Activated CD4-positive, alpha-beta memory T cell treated with anti-CD3 and anti-CD28 coated beads for 36 hours (primary cell): ENCODE results near the gene CEP131. TPM values are rescaled to one million over a fixed set of nuclear protein-coding genes. Genes with fewer than 3 reads are reported as not detected.

ENCODE experiments used
- CTCF ChIA-PET: fragments of 350-600 bp; sonication (Branson Sonifier 250); formaldehyde crosslinking; loops from one replicate; lab custom pipeline; 2021; ENCODE audit warnings: antibody characterized with exemption, inconsistent platforms; lab: Charles Lee
- POLR2A ChIA-PET: fragments of 350-600 bp; sonication (Branson Sonifier 250); formaldehyde crosslinking; loops from one replicate; lab custom pipeline; 2021; ENCODE audit warnings: antibody characterized with exemption; lab: Charles Lee
- DNase-seq: peaks from one replicate; pipeline ENCODE4 v3.0.0-alpha.2; 2020
- H3K27ac Mint-ChIP-seq: one replicate; pipeline ENCODE4 v1.8.0; 2021; ENCODE audit warnings: mixed read lengths
- H3K27me3 Mint-ChIP-seq: one replicate; pipeline ENCODE4 v1.8.0; 2021; ENCODE audit warnings: mixed read lengths
- H3K36me3 Mint-ChIP-seq: one replicate; pipeline ENCODE4 v1.8.0; 2021; ENCODE audit warnings: mixed read lengths
- H3K4me1 Mint-ChIP-seq: one replicate; pipeline ENCODE4 v1.8.0; 2021; ENCODE audit warnings: low read depth, mixed read lengths
- H3K4me3 Mint-ChIP-seq: one replicate; pipeline ENCODE4 v1.8.0; 2021; ENCODE audit warnings: mild to moderate bottlenecking, mixed read lengths
- H3K9me3 Mint-ChIP-seq: one replicate; pipeline ENCODE4 v1.8.0; 2021; ENCODE audit warnings: mixed read lengths
- intact Hi-C: fragments of 100-400 bp; cut with micrococcal nuclease; formaldehyde crosslinking; loops from one replicate; pipeline ENCODE4 v1.15.1; 2023
- total RNA-seq, 2 experiments: library from RNA; stranded (reverse); gene quantifications; one replicate each; pipeline ENCODE4 v1.2.3, GENCODE V29; 2021

Gene CEP131
- total RNA-seq, 2 experiments from 2014 or later: 11.1 to 11.3 TPM

DNA sequence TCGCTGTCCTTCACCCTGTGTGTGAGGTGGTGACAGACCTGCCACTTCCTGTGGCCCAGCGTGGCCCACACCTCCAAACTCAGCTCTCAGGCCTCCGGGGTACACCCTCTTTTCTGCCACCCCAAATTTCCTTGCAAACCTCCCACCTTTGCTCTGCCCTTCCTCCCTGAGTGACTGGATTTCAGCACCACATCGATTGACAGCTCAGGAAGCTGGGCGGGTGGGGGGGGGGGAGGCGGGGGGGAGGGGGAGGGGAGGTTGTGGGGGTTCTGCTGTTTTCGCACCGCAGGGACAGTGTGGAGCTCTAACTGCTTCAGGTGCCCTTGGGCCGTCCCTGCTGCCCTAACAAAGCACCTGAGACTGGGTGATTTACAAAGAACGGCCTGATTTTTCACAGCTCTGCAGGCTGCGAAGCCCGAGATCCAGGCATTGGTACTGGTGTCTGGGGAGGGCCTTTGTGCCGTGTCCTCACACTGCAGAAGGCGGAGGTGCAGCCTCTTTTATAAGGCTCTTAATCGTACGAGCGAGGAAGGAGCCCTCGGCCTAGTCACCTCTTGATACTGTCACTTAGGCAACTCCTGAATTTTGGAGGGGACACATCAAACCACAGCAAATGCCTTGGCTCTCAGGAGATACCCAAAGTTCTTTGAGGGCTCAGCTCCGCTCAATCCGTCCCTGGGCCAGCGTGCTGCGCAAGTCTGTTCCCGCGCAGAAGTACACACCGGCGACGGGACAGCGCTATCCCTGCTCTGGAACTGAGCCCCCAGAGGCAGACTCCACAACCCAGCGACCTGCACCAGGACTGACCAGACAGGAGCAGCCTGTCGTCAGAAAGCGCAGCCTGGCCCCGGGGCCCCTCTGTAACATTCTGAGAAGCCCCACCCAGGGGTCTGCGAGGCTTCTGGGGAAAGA lies 19.9 kb upstream of the CEP131 start:
- Mint-ChIP-seq H3K9me3 (no peaks in the 10 kb centered on the region), H3K27ac (no peak overlapping the region), H3K4me1 (peaks cover 29% of the 10 kb centered on the region), H3K27me3 (no peaks in the 10 kb centered on the region), H3K36me3 (peaks cover 8% of the 10 kb centered on the region), H3K4me3 (no peak overlapping the region)
- CTCF ChIA-PET: interaction anchor here (0.9 to 1.1 kb wide), 2 partner anchors 14 to 20 kb away, joined by 3 to 5 read pairs; partner anchors contain the start of gene CEP131
- intact Hi-C loops: no loop called here
- DNase-seq: no peak
- POLR2A ChIA-PET: no interaction called here

DNA sequence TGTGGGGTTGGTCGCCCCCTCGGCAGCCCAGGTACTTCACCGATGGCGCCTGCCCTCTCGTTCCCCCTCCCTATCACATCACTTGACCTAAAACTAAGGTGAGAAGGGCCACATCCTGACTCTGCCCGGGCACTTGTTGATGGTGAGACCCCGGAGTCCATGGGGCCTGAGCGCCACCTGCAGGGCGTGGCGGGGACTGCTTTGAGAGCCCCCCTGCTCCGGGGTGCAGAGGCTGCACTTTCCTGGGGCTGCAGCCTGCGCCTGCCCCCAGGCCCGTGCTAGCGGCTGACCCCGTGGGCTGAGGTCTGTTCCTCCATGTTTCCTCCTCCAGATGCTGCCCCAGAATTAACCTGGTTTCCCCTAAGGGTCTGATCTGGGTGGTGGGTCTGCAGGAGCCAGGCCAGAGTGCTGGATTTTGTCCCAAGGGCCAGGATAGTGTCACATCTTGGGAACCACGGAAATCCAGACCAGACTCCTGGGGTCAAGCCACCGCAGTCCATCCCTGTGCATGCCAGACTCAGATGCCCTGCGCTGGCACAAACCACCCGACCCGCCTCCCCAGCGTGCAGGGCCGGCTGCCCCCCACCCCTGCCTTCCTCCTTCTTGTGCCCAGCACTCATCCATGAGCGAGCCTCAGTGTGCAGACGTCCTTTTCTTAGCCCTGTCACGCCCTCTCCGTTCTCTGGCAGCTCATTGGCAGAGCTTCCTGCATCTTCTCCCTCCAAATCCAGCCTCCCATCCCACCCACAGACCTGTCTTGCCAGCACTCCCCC lies 19.1 kb upstream of the CEP131 start:
- Mint-ChIP-seq H3K4me3 (no peak overlapping the region), H3K27ac (peak overlapping the region; percentile 33), H3K27me3 (no peaks in the 10 kb centered on the region), H3K9me3 (no peaks in the 10 kb centered on the region), H3K36me3 (peaks cover 8% of the 10 kb centered on the region), H3K4me1 (peaks cover 36% of the 10 kb centered on the region)
- peak; percentile 75 for DNase-seq
- intact Hi-C loops: loop anchor here (1.0 kb wide), 1 partner anchor 100 kb away; no protein-coding TSS in a partner anchor
- POLR2A ChIA-PET: no interaction called here
- CTCF ChIA-PET: interaction anchor here (0.9 to 1.1 kb wide), 2 partner anchors 13 to 19 kb away, joined by 3 to 5 read pairs; partner anchors contain the start of gene CEP131

- Mint-ChIP-seq H3K36me3 (peaks cover 8% of the 10 kb centered on the region), H3K27ac (no peak overlapping the region), H3K4me3 (no peak overlapping the region), H3K9me3 (no peaks in the 10 kb centered on the region), H3K27me3 (no peaks in the 10 kb centered on the region), H3K4me1 (peaks cover 36% of the 10 kb centered on the region)
- POLR2A ChIA-PET: interaction anchor here (0.7 kb wide), 1 partner anchor 156 kb away, joined by 3 read pairs; no protein-coding TSS in a partner anchor
- CTCF ChIA-PET: interaction anchor here (1.1 kb wide), 1 partner anchor 98 kb away, joined by 3 read pairs; no protein-coding TSS in a partner anchor
- intact Hi-C loops: loop anchor here (1.0 kb wide), 1 partner anchor 99 kb away; no protein-coding TSS in a partner anchor
- DNase-seq: no peak
These were observed 18.4 kb upstream of the CEP131 start for GRCh38 chr17:81241203-81241602.

DNA sequence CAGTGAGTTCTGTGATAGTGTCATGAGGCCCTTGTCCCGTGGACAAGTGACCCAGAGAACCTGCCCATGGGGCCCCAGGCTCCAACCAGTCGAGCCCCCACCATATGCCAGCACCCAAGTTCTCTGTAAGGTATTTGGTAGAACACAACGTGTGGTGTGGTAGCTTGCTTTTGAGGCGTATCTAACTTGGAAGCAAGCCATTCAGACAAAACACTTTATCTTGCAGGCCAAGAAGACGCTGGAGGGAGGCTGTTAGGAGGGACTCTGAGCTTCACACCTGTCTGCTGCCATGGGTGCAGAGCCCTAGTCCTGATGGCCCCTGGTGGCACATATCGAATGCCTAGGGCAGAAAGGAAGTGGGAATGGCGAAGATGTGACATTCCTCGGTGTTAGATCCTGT lies 18.0 kb upstream of the CEP131 start:
- DNase-seq: no peak
- POLR2A ChIA-PET: interaction anchor here (0.7 to 2.4 kb wide), 2 partner anchors 18 to 156 kb away, joined by 3 to 16 read pairs; partner anchors contain the start of gene CEP131
- Mint-ChIP-seq H3K4me3 (peak overlapping the region; percentile 96), H3K36me3 (peaks cover 8% of the 10 kb centered on the region), H3K9me3 (no peaks in the 10 kb centered on the region), H3K27me3 (no peaks in the 10 kb centered on the region), H3K27ac (no peak overlapping the region), H3K4me1 (peaks cover 36% of the 10 kb centered on the region)
- CTCF ChIA-PET: interaction anchor here (1.0 to 1.1 kb wide), 2 partner anchors 51 to 97 kb away, joined by 3 read pairs; no protein-coding TSS in a partner anchor
- intact Hi-C loops: loop anchor here (1.0 kb wide), 1 partner anchor 98 kb away; no protein-coding TSS in a partner anchor

DNA sequence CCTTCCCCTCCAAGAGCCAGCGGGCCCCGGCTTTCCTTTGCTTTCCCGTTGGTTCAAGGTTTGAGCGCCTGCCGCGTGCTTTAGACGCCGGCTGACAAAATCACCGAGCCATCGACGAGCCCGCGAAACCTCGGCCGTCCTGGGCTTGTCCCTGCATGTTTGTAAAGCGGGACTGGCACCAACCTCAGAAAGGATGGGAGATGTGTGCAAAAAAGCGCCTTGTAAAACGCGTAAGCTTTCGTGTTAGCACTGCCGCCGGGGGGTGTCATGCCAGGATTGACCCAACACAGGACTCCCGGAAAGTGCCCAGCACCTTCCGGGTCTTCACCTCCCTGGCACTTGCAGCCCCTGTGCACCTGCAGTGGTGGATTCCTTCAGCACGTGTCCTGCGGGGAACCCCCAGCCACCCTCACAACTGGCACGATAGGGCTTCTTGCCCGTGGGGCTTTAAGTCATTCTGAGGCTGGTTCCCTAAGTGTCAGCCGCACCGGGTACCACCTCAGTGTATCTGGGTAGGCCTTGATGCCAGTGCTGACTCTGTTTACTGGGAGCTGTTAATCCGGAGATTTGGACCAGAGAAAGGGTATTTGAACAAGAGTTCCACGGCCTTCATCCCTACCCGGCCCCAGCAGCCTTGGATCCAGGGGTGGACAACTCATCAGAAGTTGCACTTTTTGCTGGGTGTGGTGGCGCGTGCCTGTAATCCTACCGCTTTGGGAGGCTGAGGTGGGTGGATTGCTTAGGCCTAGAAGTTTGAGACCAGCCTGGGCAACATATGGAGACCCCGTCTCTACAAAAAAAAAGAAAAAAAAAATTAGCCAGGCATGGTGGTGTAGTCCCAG lies 17.2 kb upstream of the CEP131 start:
- Mint-ChIP-seq H3K27ac (peak overlapping the region; percentile 92), H3K27me3 (no peaks in the 10 kb centered on the region), H3K4me1 (peaks cover 32% of the 10 kb centered on the region), H3K9me3 (no peaks in the 10 kb centered on the region), H3K4me3 (peak overlapping the region; percentile 96), H3K36me3 (peaks cover 8% of the 10 kb centered on the region)
- DNase-seq: peak; percentile 64
- intact Hi-C loops: loop anchor here (1.0 kb wide), 1 partner anchor 17 kb away; no protein-coding TSS in a partner anchor
- CTCF ChIA-PET: interaction anchor here (0.7 to 2.0 kb wide), 6 partner anchors 17 to 349 kb away, joined by 3 to 9 read pairs (median 4); partner anchors contain the start of gene CEP131
- POLR2A ChIA-PET: interaction anchor here (0.8 to 2.4 kb wide), 6 partner anchors 10 to 216 kb away, joined by 3 to 16 read pairs (median 4); partner anchors contain the start of gene CEP131

DNA sequence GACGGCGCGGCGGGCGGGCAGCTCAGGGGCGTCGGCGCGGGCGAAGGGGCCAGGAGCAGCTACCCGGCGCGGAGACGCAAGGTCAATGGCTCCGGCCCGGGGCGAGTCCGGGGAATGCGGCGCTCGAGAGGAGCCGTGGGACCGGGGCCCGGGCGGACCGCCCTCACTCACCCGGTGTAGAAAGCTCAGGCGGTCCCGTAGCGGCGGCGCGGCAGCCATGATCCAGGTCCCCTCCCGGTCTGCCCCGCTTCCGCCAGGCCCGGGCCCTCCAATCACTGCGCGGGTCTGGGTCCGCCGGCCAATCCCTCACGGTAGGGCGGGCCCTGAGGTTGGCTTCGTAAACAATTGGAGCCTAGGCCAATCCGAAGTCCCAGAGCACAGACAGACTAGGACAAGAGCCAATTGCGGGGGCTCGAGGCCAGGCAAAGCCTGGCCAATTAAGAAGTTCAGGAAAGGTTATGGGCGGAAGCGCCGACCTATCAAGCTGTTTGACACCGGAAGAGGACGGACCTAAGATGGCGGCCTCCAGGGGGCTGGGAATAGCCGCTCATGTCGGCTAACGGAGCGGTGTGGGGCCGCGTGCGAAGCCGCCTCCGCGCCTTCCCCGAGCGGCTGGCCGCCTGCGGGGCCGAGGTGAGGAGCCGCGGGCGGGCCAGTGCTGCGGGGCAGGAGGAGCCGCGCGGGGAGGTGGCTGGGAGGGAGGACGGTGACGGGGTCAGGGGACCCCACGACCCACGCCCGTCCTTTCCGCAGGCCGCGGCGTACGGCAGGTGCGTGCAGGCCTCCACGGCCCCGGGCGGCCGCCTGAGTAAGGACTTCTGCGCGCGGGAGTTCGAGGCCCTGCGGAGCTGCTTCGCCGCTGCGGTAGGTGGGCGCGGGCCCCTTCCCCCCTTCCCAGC lies 16.3 kb upstream of the CEP131 start, which contains the start of the genes NDUFAF8 and TEPSIN:
Gene NDUFAF8, plus strand, starts transcription at position 504 of the 899 bp plus-strand sequence. Its CDS starts 46 bp downstream, at position 550.
Gene TEPSIN, minus strand, starts transcription at position 241 of the 899 bp plus-strand sequence. Its CDS starts 22 bp downstream, at position 219.
- peak within 1 kb of the TSS; percentile 96 for H3K4me3 Mint-ChIP-seq
- intact Hi-C loops: loop anchor here (1.0 kb wide), 1 partner anchor 16 kb away; no protein-coding TSS in a partner anchor
- no peaks in the 10 kb centered on the region for H3K27me3 Mint-ChIP-seq
- no peaks in the 10 kb centered on the region for H3K9me3 Mint-ChIP-seq
- H3K36me3 Mint-ChIP-seq: peaks cover 8% of the 10 kb centered on the region
- ChIA-PET POLR2A (interaction anchor here (0.7 to 2.4 kb wide), 10 partner anchors 8 to 215 kb away, joined by 3 to 16 read pairs (median 4); partner anchors contain the start of genes CEP131 and SLC38A10), CTCF (interaction anchor here (0.7 to 2.0 kb wide), 5 partner anchors 16 to 350 kb away, joined by 3 to 9 read pairs (median 5); partner anchors contain the start of genes CEP131 and SLC38A10)
- H3K4me1 Mint-ChIP-seq: peaks cover 28% of the 10 kb centered on the region
- H3K27ac Mint-ChIP-seq: peak within 1 kb of the TSS; percentile 92
- peak; percentile 98 for DNase-seq

DNA sequence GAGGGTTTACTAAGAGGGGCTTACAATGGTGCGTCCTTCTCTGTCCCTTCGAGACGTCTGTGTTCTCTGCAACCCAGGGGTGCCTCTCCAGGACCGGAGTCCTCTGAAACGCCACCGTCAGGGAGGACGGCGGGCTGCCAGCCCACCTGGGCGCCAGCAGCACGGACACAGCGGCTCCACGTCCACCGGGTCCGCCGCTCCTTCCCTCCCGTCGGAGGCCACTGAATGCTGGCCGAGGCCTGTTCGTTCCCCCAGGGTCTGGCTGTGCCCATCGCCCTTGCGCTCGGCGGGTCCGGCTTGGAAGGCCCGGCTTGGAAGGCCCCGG lies 15.7 kb upstream of the CEP131 start:
- peaks cover 8% of the 10 kb centered on the region for H3K36me3 Mint-ChIP-seq
- CTCF ChIA-PET: interaction anchor here (1.5 to 2.0 kb wide), 3 partner anchors 16 to 246 kb away, joined by 5 to 9 read pairs (median 6); partner anchors contain the start of genes CEP131 and SLC38A10
- no peaks in the 10 kb centered on the region for H3K9me3 Mint-ChIP-seq
- DNase-seq: no peak
- peaks cover 28% of the 10 kb centered on the region for H3K4me1 Mint-ChIP-seq
- intact Hi-C loops: no loop called here
- H3K4me3 Mint-ChIP-seq: peak overlapping the region; percentile 73
- H3K27me3 Mint-ChIP-seq: no peaks in the 10 kb centered on the region
- no peak overlapping the region for H3K27ac Mint-ChIP-seq
- POLR2A ChIA-PET: interaction anchor here (0.7 to 2.4 kb wide), 9 partner anchors 9 to 214 kb away, joined by 3 to 16 read pairs (median 4); partner anchors contain the start of genes CEP131 and SLC38A10

- DNase-seq: no peak
- H3K36me3 Mint-ChIP-seq: peaks cover 8% of the 10 kb centered on the region
- no peak overlapping the region for H3K27ac Mint-ChIP-seq
- peaks cover 28% of the 10 kb centered on the region for H3K4me1 Mint-ChIP-seq
- no peaks in the 10 kb centered on the region for H3K27me3 Mint-ChIP-seq
- POLR2A ChIA-PET: interaction anchor here (1.0 to 2.4 kb wide), 5 partner anchors 9 to 94 kb away, joined by 3 to 16 read pairs (median 5); partner anchors contain the start of genes CEP131 and SLC38A10
- CTCF ChIA-PET: interaction anchor here (1.6 to 2.0 kb wide), 2 partner anchors 57 to 247 kb away, joined by 5 to 9 read pairs; partner anchors contain the start of gene SLC38A10
- peak overlapping the region; percentile 73 for H3K4me3 Mint-ChIP-seq
- no peaks in the 10 kb centered on the region for H3K9me3 Mint-ChIP-seq
- intact Hi-C loops: no loop called here
These were observed 15.1 kb upstream of the CEP131 start for GRCh38 chr17:81237591-81238489.

GRCh38 chr17:81236784-81237183 lies 14.0 kb upstream of the CEP131 start:
- intact Hi-C loops: no loop called here
- peaks cover 8% of the 10 kb centered on the region for H3K36me3 Mint-ChIP-seq
- no peak for DNase-seq
- no peaks in the 10 kb centered on the region for H3K9me3 Mint-ChIP-seq
- peaks cover 24% of the 10 kb centered on the region for H3K4me1 Mint-ChIP-seq
- ChIA-PET POLR2A (no interaction called here), CTCF (no interaction called here)
- H3K27me3 Mint-ChIP-seq: no peaks in the 10 kb centered on the region
- H3K4me3 Mint-ChIP-seq: no peak overlapping the region
- no peak overlapping the region for H3K27ac Mint-ChIP-seq
